OCI-LY3 (cell line): Measurements from ENCODE around the gene GNAL.

Source experiments
- H2AFZ ChIP-seq: fragments of 200-600, 300-600 bp; shearing (Covaris generic); 2 replicates; pipeline ENCODE4 v1.6.0; 2014; ENCODE audit warnings: antibody characterized with exemption, low read depth, low read length
- H3K27ac ChIP-seq: fragments of 200-600, 300-600 bp; sonication (generic); 2 replicates; pipeline ENCODE4 v1.5.1; 2014; ENCODE audit warnings: mild to moderate bottlenecking, low read length, moderate library complexity, mixed read lengths
- H3K27me3 ChIP-seq: fragments of 200-600, 300-600 bp; sonication (generic); 2 replicates; pipeline ENCODE4 v1.6.1; 2014; ENCODE audit warnings: low read depth, low read length, mixed read lengths
- H3K36me3 ChIP-seq: fragments of 200-600, 300-600 bp; sonication (generic); replicated peaks from 2 replicates; pipeline ENCODE3; 2014; ENCODE audit warnings: low read depth, low read length, mixed read lengths
- H3K4me1 ChIP-seq: fragments of 300-600, 200-600 bp; sonication (generic); 2 replicates; pipeline ENCODE4 v1.6.1; 2014; ENCODE audit warnings: low read length, mixed read lengths
- H3K4me2 ChIP-seq: fragments of 200-600, 300-600 bp; sonication (generic); 2 replicates; pipeline ENCODE4 v1.6.1; 2014; ENCODE audit warnings: low read length, mixed read lengths
- H3K4me3 ChIP-seq: fragments of 300-600, 200-600 bp; sonication (generic); 2 replicates; pipeline ENCODE4 v1.5.1; 2014; ENCODE audit warnings: antibody characterized with exemption, mild to moderate bottlenecking, low read length, moderate library complexity
- H3K79me2 ChIP-seq: fragments of 300-600, 200-600 bp; shearing (Covaris generic); 2 replicates; pipeline ENCODE4 v1.6.1; 2014; ENCODE audit warnings: mild to moderate bottlenecking, low read length, mixed read lengths
- H3K9ac ChIP-seq: fragments of 300-600, 200-600 bp; shearing (Covaris generic); 2 replicates; pipeline ENCODE4 v1.6.0; 2014; ENCODE audit warnings: mild to moderate bottlenecking, low read length, moderate library complexity
- H3K9me3 ChIP-seq: fragments of 200-600, 300-600 bp; shearing (Covaris generic); 2 replicates; pipeline ENCODE4 v1.6.1; 2014; ENCODE audit warnings: low read length, mixed read lengths; ENCODE audit not compliant: insufficient read depth
- H4K20me1 ChIP-seq: fragments of 200-600, 300-600 bp; sonication (generic); 2 replicates; pipeline ENCODE4 v1.6.1; 2016; ENCODE audit warnings: low read length, mixed read lengths; ENCODE audit not compliant: insufficient read depth
- EZH2phosphoT487 ChIP-seq: fragments of 200-600 bp; shearing (Covaris generic); IDR thresholded peaks from 2 replicates; pipeline ENCODE4 v1.6.1; 2018; ENCODE audit warnings: antibody characterized with exemption, mixed run types, low read depth
- TF ChIP-seq, protein P1 (sequence below): fragments of 200-600, 300-600 bp; sonication (generic); IDR thresholded peaks from 2 replicates; pipeline ENCODE4 v1.5.1; 2014; ENCODE audit warnings: antibody characterized with exemption, low read length, low read depth

Gene GNAL

DNA sequence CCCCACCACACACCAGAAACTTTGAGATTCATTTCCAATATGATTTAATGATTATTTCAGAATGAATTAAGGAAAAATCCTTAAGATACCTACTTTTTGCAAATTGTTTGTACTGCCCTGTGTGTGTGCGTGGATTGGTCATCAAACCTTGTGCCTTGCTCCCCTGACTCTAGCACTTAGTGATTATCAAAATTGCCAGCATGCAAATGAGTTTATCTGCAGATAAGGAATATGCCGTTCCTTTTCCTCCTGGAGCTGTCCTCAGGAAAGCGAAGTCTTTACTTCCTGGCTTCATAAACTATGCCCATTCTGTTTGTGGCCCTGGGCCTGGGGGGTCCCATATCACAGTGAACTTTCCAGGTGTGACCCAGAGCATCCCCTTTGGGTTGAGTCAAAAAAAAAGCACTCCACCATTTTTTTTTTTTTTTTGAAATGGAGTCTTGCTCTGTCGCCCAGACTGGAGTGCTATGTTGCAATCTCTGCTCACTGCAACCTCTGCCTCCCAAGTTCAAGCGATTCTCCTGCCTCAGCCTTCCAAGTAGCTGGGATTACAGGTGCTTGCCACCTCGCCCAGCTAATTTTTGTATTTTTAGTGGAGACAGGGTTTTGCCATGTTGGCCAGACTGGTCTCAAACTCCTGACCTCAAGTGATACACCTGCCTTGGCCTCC, 173.5 kb downstream of the GNAL start:
- no peak overlapping the region for H3K4me3 ChIP-seq
- H2AFZ ChIP-seq = no peak overlapping the region
- H3K4me1 ChIP-seq = no peaks in the 10 kb centered on the region

DNA sequence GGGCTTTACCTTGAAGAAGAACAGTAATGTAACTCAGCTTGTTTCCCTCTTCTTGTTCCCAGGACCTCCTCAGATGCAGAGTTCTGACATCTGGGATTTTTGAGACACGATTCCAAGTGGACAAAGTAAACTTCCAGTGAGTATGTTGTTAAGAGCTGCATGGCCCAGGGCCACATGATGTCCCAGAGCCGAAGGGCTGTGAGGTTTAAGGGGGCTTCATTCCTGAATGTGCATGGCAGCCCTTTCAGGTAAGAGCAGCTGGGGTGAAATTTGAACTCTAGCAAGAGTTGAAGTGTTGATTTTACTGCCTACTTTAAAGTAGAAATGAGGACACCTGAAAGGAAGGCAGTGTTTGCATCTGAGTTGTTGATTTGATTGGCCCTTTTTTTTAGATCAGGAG, 175.4 kb downstream of the GNAL start:
- Histone ChIP-seq H3K27me3 (no peaks in the 10 kb centered on the region), H3K4me3 (no peak overlapping the region), H2AFZ (no peak overlapping the region), H4K20me1 (no peaks in the 10 kb centered on the region), H3K9ac (no peak overlapping the region), H3K9me3 (no peaks in the 10 kb centered on the region), H3K36me3 (no peaks in the 10 kb centered on the region), H3K79me2 (no peaks in the 10 kb centered on the region), H3K4me1 (peaks cover 9% of the 10 kb centered on the region), H3K4me2 (no peak overlapping the region), H3K27ac (no peak overlapping the region)
- TF ChIP-seq, protein P1, sequence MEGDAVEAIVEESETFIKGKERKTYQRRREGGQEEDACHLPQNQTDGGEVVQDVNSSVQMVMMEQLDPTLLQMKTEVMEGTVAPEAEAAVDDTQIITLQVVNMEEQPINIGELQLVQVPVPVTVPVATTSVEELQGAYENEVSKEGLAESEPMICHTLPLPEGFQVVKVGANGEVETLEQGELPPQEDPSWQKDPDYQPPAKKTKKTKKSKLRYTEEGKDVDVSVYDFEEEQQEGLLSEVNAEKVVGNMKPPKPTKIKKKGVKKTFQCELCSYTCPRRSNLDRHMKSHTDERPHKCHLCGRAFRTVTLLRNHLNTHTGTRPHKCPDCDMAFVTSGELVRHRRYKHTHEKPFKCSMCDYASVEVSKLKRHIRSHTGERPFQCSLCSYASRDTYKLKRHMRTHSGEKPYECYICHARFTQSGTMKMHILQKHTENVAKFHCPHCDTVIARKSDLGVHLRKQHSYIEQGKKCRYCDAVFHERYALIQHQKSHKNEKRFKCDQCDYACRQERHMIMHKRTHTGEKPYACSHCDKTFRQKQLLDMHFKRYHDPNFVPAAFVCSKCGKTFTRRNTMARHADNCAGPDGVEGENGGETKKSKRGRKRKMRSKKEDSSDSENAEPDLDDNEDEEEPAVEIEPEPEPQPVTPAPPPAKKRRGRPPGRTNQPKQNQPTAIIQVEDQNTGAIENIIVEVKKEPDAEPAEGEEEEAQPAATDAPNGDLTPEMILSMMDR = no peak
- no peak for TF ChIP-seq EZH2phosphoT487

More for the DNA sequence above, 173.5 kb downstream of the GNAL start:
- H3K27me3 ChIP-seq = no peaks in the 10 kb centered on the region
- no peaks in the 10 kb centered on the region for H3K36me3 ChIP-seq
- H3K27ac ChIP-seq = no peak overlapping the region
- no peak overlapping the region for H3K4me2 ChIP-seq
- no peak overlapping the region for H3K9ac ChIP-seq
- no peaks in the 10 kb centered on the region for H4K20me1 ChIP-seq
- no peaks in the 10 kb centered on the region for H3K79me2 ChIP-seq
- no peak for TF ChIP-seq EZH2phosphoT487
- TF ChIP-seq, protein P1 = no peak
- H3K9me3 ChIP-seq = no peaks in the 10 kb centered on the region

DNA sequence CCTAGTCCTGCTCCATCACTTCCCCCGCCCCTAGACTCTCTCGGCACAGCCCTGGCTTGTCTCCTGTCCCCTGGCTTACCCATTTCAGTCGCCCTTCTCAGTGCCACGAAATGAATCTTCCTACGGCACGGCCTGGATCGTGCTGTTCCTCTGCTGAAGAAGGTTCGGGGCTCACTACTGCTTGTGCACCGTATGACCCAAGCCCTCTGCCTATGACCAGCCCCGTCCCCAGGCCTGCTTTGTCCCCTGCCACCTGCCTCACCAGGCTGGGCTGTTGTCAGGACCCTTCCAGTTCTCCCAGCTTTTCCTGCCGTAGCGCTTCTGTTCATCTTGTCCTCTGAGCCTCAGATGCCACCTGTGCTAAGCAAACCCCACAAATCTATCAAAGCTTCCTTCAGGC, 176.0 kb downstream of the GNAL start:
- no peaks in the 10 kb centered on the region for H3K79me2 ChIP-seq
- no peaks in the 10 kb centered on the region for H3K36me3 ChIP-seq
- no peaks in the 10 kb centered on the region for H4K20me1 ChIP-seq
- H3K4me1 ChIP-seq = peaks cover 9% of the 10 kb centered on the region
- H3K27me3 ChIP-seq = no peaks in the 10 kb centered on the region
- TF ChIP-seq EZH2phosphoT487 = no peak
- TF ChIP-seq, protein P1 = no peak
- H3K9me3 ChIP-seq = no peaks in the 10 kb centered on the region
- H3K9ac ChIP-seq = no peak overlapping the region
- H3K4me2 ChIP-seq = no peak overlapping the region
- no peak overlapping the region for H3K27ac ChIP-seq
- H3K4me3 ChIP-seq = no peak overlapping the region
- H2AFZ ChIP-seq = no peak overlapping the region

DNA sequence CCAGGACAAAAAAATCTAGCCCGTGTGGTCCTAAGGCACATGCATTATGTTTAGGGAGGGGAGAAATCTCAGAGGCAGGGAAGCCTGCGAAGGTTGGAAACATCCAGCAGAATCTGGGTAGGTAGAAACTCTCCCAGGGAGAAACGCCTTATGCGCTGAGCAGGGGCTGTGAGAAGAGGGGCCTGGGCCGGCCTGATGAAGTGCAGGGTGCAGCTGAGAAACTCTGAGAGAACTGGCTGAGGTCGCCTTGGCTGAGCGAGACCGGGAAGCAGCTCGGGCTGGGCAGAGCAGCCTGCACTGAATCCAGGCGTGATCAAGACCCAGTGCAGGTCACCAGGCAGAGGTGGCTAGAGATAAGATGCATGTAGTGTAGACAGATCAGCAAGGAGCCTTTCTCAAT, 177.3 kb downstream of the GNAL start:
- Histone ChIP-seq H3K9me3 (no peaks in the 10 kb centered on the region), H4K20me1 (no peaks in the 10 kb centered on the region), H3K27me3 (no peaks in the 10 kb centered on the region), H3K9ac (no peak overlapping the region), H3K79me2 (no peaks in the 10 kb centered on the region), H3K4me1 (peaks cover 10% of the 10 kb centered on the region), H3K27ac (no peak overlapping the region), H2AFZ (no peak overlapping the region), H3K4me2 (no peak overlapping the region), H3K4me3 (no peak overlapping the region), H3K36me3 (no peaks in the 10 kb centered on the region)
- TF ChIP-seq EZH2phosphoT487 = no peak
- TF ChIP-seq, protein P1 = no peak
